Dedifferentiated amniotic fluid mesenchymal stem cell (primary cell): ENCODE results near the gene SUPT3H.

Experiments used
- DNase-seq: peaks from one replicate; pipeline ENCODE4 v3.0.0-alpha.2; 2016; ENCODE audit errors: extremely low spot score

Gene SUPT3H

GRCh38 chr6:45002390-45003105 is 375.2 kb downstream of the SUPT3H start:
- peak; percentile 26 for DNase-seq

DNA sequence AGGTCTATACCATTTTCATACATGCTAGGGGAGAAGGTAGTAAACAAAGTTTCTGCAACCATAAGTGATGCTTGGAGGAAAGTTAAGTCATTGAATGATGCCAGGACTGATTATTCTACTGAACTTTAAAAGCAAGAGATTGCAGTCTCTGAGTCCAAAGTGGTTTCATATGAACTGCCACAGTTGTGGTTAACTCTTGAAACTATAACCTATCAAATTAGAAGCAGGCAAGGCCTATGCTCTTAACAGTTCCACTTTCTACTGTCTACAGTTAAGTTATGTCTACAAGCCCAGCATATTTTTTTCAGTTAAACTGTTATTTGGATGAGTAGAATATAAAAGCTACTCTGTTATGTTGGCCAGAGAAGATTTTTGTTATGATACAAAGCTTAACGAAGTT is 376.1 kb downstream of the SUPT3H start:
- DNase-seq, result no peak

DNA sequence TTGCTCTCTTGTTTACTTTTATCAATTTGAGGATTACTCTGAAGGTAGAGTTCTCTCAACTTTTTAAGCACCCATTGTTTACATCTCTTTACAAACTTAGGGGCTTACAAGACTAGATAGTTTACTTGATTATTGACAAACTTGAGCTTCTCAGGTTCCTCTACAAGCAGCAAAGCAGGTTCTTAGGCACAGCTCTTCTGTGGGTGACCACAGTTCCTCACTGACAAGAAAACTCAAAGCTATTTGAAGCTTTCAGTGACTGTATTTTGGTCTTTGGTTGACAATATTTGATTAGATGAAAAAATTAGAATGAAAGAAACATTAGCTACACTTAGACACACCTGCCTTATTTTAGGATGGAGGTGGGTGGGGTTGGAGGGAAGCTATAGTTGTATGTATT is 376.9 kb downstream of the SUPT3H start:
- no peak for DNase-seq

- no peak for DNase-seq
Observed at GRCh38 chr6:44999066-44999465, 378.7 kb downstream of the SUPT3H start.

DNA sequence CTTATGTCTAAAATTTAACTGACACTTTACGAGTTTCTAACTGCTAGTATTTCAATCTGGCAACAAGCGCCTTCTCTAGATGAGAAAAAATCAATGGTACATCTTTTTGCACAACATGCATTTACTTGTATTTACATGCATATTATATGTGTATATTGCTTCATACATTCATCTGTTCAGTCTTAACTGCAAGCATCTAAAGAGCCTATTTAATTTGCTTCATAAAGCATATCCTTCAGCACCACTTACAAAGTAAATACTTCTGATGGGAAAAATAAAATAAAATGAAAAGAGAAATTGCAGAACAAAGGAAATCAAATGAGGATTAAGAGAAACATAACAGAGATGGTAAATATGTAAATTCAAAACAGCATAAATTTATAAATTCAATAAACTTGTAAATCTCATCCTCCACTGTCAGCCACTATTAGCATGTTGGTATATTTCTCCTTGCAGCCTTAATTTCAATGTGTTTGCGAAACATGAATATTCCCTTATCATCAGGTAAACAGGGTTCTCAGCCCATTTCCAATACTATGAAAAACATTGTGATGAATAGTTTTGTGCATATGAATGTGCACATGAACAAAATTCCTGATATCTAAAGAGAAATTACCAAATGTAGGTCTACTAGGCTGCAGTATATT is 382.1 kb downstream of the SUPT3H start:
- no peak for DNase-seq

DNA sequence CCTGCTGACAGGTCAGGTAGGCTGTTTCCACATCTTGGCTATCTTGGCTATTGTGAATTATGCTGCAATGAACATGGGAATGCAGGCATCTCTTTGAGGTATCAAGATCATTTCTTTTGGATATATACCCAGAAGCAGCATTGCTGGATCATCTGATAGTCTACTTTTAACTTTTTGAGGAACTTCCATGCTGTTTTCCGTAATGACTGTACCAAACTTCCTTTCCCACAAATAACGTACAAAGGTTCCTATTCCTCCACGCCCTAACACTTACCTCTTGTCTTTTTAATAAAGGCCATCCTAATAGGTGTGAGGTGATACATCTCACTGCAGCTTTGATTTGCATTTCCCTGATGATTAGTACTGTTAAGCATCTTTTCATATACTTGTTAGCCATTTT is 388.3 kb downstream of the SUPT3H start:
- no peak for DNase-seq

DNA sequence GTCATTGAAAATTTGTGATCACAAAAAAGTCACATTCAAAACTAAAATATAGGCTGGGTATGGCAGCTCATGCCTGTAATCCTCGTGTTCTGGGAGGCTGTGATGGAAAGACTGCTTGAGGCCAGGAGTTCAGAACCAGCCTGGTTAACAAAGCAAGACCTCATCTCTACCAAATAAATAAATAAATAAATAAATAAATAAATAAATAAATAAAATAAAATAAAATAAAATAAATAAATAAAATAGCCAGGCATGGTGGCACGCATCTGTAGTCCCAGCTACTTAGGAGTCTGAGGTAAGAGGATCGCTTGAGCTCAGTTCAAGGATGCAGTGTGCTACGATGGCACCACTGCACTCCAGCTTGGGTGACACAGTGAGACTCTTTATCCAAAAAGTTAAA is 392.7 kb downstream of the SUPT3H start:
- no peak for DNase-seq

DNA sequence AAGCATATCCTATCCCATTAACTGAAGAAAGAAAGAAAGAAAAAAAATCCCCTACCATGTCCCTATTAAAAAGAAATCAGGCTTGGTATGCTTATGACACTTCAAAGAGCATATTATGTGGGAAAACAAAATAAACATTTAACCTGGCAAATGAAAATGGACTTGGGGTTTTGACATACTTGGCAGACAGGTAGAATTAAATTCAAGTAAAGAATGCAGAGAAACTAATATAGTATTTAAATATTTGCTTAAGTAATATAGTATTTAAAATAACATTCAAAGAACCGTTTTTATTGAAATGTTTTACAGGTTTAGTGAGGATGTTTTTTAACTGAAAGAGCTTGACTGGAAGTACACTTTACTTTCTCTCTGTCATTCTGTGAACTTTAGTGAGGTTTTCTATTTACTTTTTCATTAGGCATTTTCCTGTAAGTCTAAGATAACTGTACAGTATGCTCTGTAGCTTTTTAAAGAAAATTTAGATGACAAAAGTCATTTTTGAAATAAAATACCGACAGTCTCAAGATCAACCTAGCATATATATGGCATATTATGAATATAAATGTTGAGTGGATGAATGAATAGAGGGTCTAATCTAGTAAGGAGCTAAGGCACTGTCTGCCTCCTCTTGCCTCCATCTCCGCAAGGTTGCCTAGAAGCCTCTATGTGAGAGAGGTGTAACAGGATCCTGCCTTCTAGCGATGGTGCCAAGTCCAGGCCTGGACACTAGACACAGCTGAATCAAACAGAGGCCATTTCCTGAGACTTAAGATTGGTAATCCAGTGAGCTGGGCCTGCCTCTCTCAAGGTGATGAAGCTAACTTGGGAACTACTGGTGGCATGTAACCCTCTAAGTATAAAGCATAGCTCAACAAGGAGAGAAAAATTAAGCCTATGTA is 394.0 kb downstream of the SUPT3H start:
- DNase-seq, result no peak

DNA sequence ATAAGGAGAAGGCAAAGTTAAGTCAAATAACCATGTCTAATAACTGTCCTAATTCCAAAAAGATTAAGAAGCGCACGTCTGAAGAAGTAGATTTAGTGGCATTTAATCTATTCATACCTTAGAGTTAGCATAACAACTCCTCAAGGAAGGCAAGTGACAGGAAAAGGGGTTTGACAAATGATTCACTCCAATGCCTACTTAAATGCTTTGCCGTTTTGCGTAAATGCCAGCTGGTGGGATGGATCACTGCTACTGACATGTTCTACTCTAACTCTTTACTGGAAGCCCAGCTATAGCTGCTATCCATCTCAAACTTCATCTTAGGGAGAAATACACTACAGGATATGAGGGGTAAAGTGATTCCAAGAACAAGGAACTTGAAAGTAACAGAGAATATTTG is 396.9 kb downstream of the SUPT3H start:
- no peak for DNase-seq

- DNase-seq, result peak; percentile 18
Observed at GRCh38 chr6:44976677-44977641, 400.8 kb downstream of the SUPT3H start.

DNA sequence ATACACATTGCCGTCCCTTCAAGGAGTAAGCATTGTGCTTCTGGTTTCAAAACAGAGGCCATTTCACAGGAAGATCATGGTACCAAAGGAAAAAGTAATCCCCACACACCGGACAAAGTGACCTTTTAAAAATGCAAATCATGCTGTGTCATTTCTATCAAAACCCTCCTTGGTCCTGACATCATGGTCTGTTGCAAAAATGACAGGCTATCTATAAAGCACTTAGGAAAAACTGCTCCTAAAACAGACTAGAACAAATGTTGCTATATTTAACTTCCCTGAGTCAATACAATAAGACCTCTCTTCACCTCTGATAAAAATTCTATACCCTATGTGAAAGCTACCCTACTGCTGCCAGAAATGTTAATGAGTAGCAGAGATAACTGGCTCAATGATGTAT is 403.2 kb downstream of the SUPT3H start:
- no peak for DNase-seq

GRCh38 chr6:44972709-44973108 is 405.0 kb downstream of the SUPT3H start:
- DNase-seq, result no peak

- no peak for DNase-seq
Observed at GRCh38 chr6:44969446-44970185, 408.1 kb downstream of the SUPT3H start.

DNA sequence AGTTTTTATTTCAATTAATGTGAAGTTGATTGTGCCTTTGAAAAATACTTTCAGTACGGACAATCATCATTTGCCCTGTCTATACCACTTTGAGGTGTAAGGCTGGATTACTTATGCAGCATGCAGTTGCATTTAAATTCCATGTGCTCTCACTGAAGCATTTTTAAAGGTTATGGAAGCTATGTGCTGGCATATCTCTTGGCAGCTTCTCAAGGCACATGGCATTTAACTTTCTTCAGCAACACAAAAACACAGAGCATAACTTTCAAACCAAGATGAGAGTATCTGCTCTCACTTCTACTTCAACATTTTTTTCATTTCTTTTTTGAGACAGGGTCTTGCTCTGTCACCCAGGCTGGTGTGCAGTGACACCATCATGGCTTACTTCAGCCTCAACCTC is 410.3 kb downstream of the SUPT3H start:
- no peak for DNase-seq

DNA sequence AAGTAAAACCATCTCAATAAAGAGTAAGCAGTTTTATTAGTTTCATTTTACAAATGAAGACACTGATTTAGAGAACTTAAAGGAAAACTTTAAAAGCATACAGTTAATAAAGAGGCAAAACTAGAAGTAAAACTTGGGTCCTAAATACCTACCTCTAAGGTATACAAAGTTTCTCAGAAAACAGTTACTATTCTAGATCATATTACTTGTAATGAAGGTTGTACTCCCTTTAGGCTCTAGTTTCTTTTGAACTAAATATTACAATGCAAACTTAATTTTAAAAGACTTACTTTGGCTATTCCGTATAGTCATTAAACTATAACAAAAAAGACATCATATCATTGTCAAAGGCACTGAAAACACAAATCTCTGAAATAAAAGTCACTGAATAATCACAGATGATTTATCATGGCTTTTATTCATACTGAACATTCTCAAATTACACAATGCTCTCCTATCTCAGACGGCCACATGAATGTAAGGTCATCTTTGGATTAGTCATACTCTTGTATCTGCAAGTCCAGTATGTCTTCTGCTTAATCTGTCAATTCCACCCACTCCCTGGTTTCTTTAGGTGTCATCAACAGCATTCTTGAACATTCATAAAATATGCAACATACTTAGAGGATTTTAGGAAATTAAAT is 411.2 kb downstream of the SUPT3H start:
- peak; percentile 15 for DNase-seq

GRCh38 chr6:44965708-44966107 is 412.0 kb downstream of the SUPT3H start:
- DNase-seq, result no peak

GRCh38 chr6:44960898-44961297 is 416.8 kb downstream of the SUPT3H start:
- no peak for DNase-seq

DNA sequence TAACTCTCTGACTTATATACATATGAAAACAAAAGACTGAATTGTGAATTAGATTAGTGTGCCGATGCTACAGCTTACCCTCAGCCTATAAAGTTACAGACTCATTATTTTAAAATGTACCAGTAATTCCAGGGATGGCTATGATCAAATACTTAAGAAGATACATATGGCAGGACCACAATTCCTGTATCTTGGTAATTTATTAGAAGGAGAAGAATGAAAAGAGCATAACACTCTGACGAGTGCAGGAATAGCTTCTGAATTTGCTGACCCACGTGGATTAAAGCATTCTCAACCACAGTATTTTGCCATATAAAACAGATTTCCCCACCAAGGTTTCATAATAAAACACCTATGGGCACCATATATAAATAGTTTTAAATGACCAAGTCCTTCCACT is 418.1 kb downstream of the SUPT3H start:
- no peak for DNase-seq

DNA sequence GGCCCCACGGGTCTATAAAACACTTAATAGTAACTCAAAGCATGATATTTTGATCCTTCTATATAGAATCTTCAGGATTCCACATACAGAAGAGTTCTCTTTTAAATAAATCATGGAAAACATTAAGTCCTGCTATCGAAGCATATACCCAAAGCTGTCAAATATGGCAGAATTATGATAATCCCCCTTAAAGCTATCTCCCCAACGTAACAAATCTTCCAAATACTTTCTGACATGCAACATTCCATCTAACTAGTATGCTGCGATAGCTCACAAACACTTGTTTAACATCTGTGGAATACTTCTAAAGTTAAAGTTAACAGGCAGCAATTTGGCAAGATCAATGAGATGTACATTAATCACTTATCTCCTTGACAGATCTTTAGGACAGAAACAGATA is 420.6 kb downstream of the SUPT3H start:
- DNase-seq, result no peak

- no peak for DNase-seq
Observed at GRCh38 chr6:44956396-44956795, 421.3 kb downstream of the SUPT3H start.
